B cell (primary cell): ENCODE data around the gene PAF1. TPM values are rescaled to one million over a fixed set of nuclear protein-coding genes. Genes with fewer than 3 reads are reported as not detected.
A peak's percentile ranks its signal among the peaks of the same experiment; 100 is the strongest.

Experiments
- ATAC-seq: fragments of 200-7000 bp; cut with Tn5 transposase; one replicate; pipeline ENCODE4 v1.10.0; 2021; ENCODE audit warnings: low read depth, mild to moderate bottlenecking, moderate number of reproducible peaks, moderate library complexity
- CTCF ChIA-PET: fragments of 350-600 bp; sonication (Branson Sonifier 250); formaldehyde crosslinking; loops from one replicate; lab custom pipeline; 2021; ENCODE audit warnings: antibody characterized with exemption, inconsistent platforms; lab: Charles Lee
- POLR2A ChIA-PET: fragments of 350-600 bp; sonication (Branson Sonifier 250); formaldehyde crosslinking; loops from one replicate; lab custom pipeline; 2021; ENCODE audit warnings: antibody characterized with exemption; lab: Charles Lee
- DNase-seq: peaks from one replicate; pipeline ENCODE4 v3.0.0; 2013
- H2AFZ ChIP-seq: 2 replicates; pipeline ENCODE4 v1.6.1; 2012; ENCODE audit warnings: mild to moderate bottlenecking, low read depth, low read length; ENCODE audit not compliant: insufficient read depth, poor library complexity, severe bottlenecking
- H3K27ac ChIP-seq, 2 donors: 1 replicate in 1 of 2; 2 replicates in 1 of 2; pipeline ENCODE4 v1.5.1; 2012 to 2013; ENCODE audit warnings: low read length in 2 of 2, mild to moderate bottlenecking in 2 of 2, moderate library complexity in 1 of 2
- H3K27me3 ChIP-seq, 4 experiments: fragments of 200-600 bp in 1 of 4; sonication (generic) in 1 of 4; replicated peaks in 1 of 4; 1 replicate in 2 of 4; 2 replicates in 2 of 4; pipeline versions ENCODE4 v1.6.1 to v1.7.0; 2013 to 2016; ENCODE audit warnings: low read length in 3 of 4, mild to moderate bottlenecking in 2 of 4, mixed read lengths in 1 of 4, moderate library complexity in 1 of 4; ENCODE audit not compliant: insufficient read depth in 4 of 4, control insufficient read depth in 3 of 4; ENCODE audit errors: control extremely low read depth in 1 of 4
- H3K36me3 ChIP-seq, 2 experiments: replicated peaks in 1 of 2; 1 replicate in 1 of 2; 2 replicates in 1 of 2; pipeline versions ENCODE4 v1.6.1 to v1.7.1; 2013; ENCODE audit warnings: low read length in 1 of 2; ENCODE audit not compliant: insufficient read depth in 2 of 2, control insufficient read depth in 1 of 2; ENCODE audit errors: control extremely low read depth in 1 of 2, extremely low read depth in 1 of 2
- H3K4me1 ChIP-seq, 2 donors: fragments of 200-600 bp in 1 of 2; sonication (generic) in 1 of 2; 1 replicate in 1 of 2; 2 replicates in 1 of 2; pipeline versions ENCODE4 v1.5.1 to v1.6.1; 2013 to 2017; ENCODE audit warnings: low read length in 2 of 2; ENCODE audit not compliant: control insufficient read depth in 2 of 2, insufficient read depth in 2 of 2
- H3K4me2 ChIP-seq: replicated peaks from 2 replicates; pipeline ENCODE3; 2012; ENCODE audit warnings: mild to moderate bottlenecking, low read depth, low read length; ENCODE audit not compliant: poor library complexity, severe bottlenecking
- H3K4me3 ChIP-seq, 5 experiments: fragments of 200-600 bp in 1 of 5; sonication (generic) in 1 of 5; 1 replicate in 3 of 5; 2 replicates in 2 of 5; pipeline versions ENCODE4 v1.5.1 to v1.7.0; 2011 to 2016; ENCODE audit warnings: low read length in 4 of 5, mild to moderate bottlenecking in 4 of 5, low read depth in 2 of 5, control low read depth in 1 of 5, moderate library complexity in 1 of 5; ENCODE audit not compliant: insufficient read depth in 1 of 5; ENCODE audit errors: control extremely low read depth in 1 of 5, extremely low read depth in 1 of 5
- H3K79me2 ChIP-seq: fragments of 200-600 bp; sonication (generic); one replicate; pipeline ENCODE4 v1.6.0; 2016; ENCODE audit warnings: low read length; ENCODE audit not compliant: control insufficient read depth, insufficient read depth
- H3K9ac ChIP-seq: fragments of 200-600 bp; sonication (generic); 2 replicates; pipeline ENCODE4 v1.6.1; 2017; ENCODE audit warnings: mild to moderate bottlenecking, low read length, moderate library complexity
- H3K9me3 ChIP-seq, 3 donors: one replicate each; pipeline versions ENCODE4 v1.6.1 to v1.7.1; 2013; ENCODE audit warnings: low read length in 2 of 3; ENCODE audit not compliant: control insufficient read depth in 2 of 3, insufficient read depth in 1 of 3; ENCODE audit errors: control extremely low read depth in 1 of 3
- H4K20me1 ChIP-seq: 2 replicates; pipeline ENCODE4 v1.6.0; 2012; ENCODE audit warnings: mild to moderate bottlenecking, low read length; ENCODE audit not compliant: insufficient read depth, control insufficient read depth, poor library complexity, severe bottlenecking
- H3K27ac Mint-ChIP-seq: one replicate; pipeline ENCODE4 v1.8.0; 2021; ENCODE audit warnings: mixed read lengths
- H3K27me3 Mint-ChIP-seq: one replicate; pipeline ENCODE4 v1.8.0; 2021; ENCODE audit warnings: mixed read lengths
- H3K4me1 Mint-ChIP-seq: one replicate; pipeline ENCODE4 v1.8.0; 2021; ENCODE audit warnings: mixed read lengths
- H3K4me3 Mint-ChIP-seq: one replicate; pipeline ENCODE4 v1.8.0; 2021; ENCODE audit warnings: mixed read lengths
- H3K9me3 Mint-ChIP-seq: one replicate; pipeline ENCODE4 v1.8.0; 2022; ENCODE audit warnings: mixed read lengths; ENCODE audit not compliant: insufficient read depth
- CTCF ChIP-seq: fragments of 200-600 bp; IDR thresholded peaks from one replicate; pipeline ENCODE4 v1.8.0; 2022; ENCODE audit warnings: antibody characterized with exemption, mild to moderate bottlenecking
- EZH2 ChIP-seq: IDR thresholded peaks from 2 replicates; pipeline ENCODE4 v1.6.1; 2012; ENCODE audit warnings: borderline replicate concordance, low read depth, mild to moderate bottlenecking, moderate library complexity, low read length; ENCODE audit not compliant: insufficient read depth, poor library complexity, severe bottlenecking
- WGBS: methylation state at CpG from one replicate; pipeline ENCODE4 v1.1.5; 2013; ENCODE audit warnings: missing lambda C conversion rate; ENCODE audit not compliant: insufficient coverage; 5-methylcytosine and 5-hydroxymethylcytosine counted together
- intact Hi-C: fragments of 100-400 bp; cut with micrococcal nuclease; formaldehyde crosslinking; loops from one replicate; pipeline ENCODE4 v1.10.0; 2022
- polyA plus RNA-seq: library from polyadenylated mRNA; depleted of rRNA; stranded (reverse); fragments of >200 nt; gene quantifications from 2 replicates; pipeline ENCODE4 v1.2.3, GENCODE V29; 2012
- total RNA-seq, 2 donors: library from RNA; stranded (reverse); fragments of 120-200 nt in 1 of 2; gene quantifications; 1 replicate in 1 of 2; 2 replicates in 1 of 2; pipeline versions ENCODE4 v1.2.3 to v1.2.4, GENCODE V29; 2013 to 2022

Gene PAF1
- total and polyA plus RNA-seq, 2 donors (not counting 1 experiment from before 2014, with no cell fraction given) = 59.9 to 387 TPM

DNA sequence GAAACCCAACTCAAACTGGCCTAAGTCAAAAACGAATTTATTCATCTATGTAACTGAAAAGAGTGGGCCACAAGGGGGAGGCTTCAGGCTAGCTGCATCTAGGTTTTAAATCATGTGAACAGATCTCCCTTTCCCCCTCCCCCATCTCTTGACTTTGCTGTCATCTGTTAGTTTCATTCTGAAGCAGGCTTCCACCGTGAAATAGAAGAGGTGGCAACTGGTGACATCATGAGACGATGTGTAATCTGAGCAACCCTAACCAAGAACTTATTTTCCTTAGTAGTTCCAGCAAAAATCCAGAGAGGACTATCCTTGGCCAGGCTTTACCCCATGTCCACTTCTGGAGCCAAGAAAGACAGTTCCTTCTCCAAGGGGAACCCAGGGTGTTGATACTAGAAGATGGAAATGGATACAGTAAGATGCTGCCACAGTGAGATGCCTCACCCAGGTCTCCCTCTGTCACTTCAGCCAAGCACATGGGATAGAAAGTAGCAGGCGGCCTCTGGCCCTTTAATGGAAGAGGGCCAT, 39.3 kb downstream of the PAF1 start:
- Mint-ChIP-seq H3K4me1 (peaks cover 32% of the 10 kb centered on the region), H3K27me3 (no peaks in the 10 kb centered on the region), H3K27ac (peak overlapping the region; percentile 82), H3K4me3 (no peak overlapping the region), H3K9me3 (no peaks in the 10 kb centered on the region)
- ATAC-seq (peak; percentile 89), DNase-seq (peak; percentile 80)
- H3K9me3 ChIP-seq = no peaks in the 10 kb centered on the region
- TF ChIP-seq CTCF (peak; percentile 50), EZH2 (no peak)
- peaks cover 42% of the 10 kb centered on the region for H3K79me2 ChIP-seq
- peaks cover 10 to 14% of the 10 kb centered on the region in 2 donors for H3K4me1 ChIP-seq
- ChIA-PET CTCF (no interaction called here), POLR2A (no interaction called here)
- H4K20me1 ChIP-seq = peaks cover 27% of the 10 kb centered on the region
- WGBS = no CpG with 5 or more reads among the region's 4 CpGs
- H2AFZ ChIP-seq = no peak overlapping the region
- H3K9ac ChIP-seq = no peak overlapping the region
- H3K36me3 ChIP-seq = peaks cover 7 to 67% of the 10 kb centered on the region in 2 experiments
- H3K4me3 ChIP-seq = no peak overlapping the region
- H3K4me2 ChIP-seq = peak overlapping the region; percentile 32
- intact Hi-C loops = no loop called here
- H3K27me3 ChIP-seq = no peaks in the 10 kb centered on the region
- peak overlapping the region; percentile 71 to 86 for H3K27ac ChIP-seq

GRCh38 chr19:39350156-39350555, 40.8 kb downstream of the PAF1 start:
- Histone ChIP-seq H3K4me2 (no peak overlapping the region), H3K4me1 (peaks cover 10 to 17% of the 10 kb centered on the region in 2 donors), H3K4me3 (no peak overlapping the region), H4K20me1 (peaks cover 35% of the 10 kb centered on the region), H3K9me3 (no peaks in the 10 kb centered on the region), H3K36me3 (peaks cover 3 to 59% of the 10 kb centered on the region in 2 experiments), H3K79me2 (peaks cover 53% of the 10 kb centered on the region), H3K9ac (no peak overlapping the region), H3K27me3 (no peaks in the 10 kb centered on the region), H2AFZ (no peak overlapping the region), H3K27ac (no peak overlapping the region)
- no peak for ATAC-seq
- 100% methylated on average over 1 of the region's 3 CpGs for WGBS
- ChIA-PET CTCF (interaction anchor here (2.5 kb wide), 1 partner anchor 48 kb away, joined by 7 read pairs; no protein-coding TSS in a partner anchor), POLR2A (no interaction called here)
- no peak overlapping the region for H3K4me3 Mint-ChIP-seq
- intact Hi-C loops = no loop called here
- TF ChIP-seq EZH2 (no peak), CTCF (no peak)
- no peak for DNase-seq
- no peak overlapping the region for H3K27ac Mint-ChIP-seq
- H3K9me3 Mint-ChIP-seq = no peaks in the 10 kb centered on the region
- peaks cover 46% of the 10 kb centered on the region for H3K4me1 Mint-ChIP-seq
- H3K27me3 Mint-ChIP-seq = no peaks in the 10 kb centered on the region
